Measurements from ENCODE around the gene PHRF1. TPM values are rescaled to one million over a fixed set of nuclear protein-coding genes. Genes with fewer than 3 reads are reported as not detected.

Gene PHRF1
- polyA plus RNA-seq, 4 donors = 18.3 to 33.3 (median 26.8) TPM

- DNase-seq (ENCODE audit: low read depth in 4 of 4, low spot score in 2 of 4) = no peak
Observed at GRCh38 chr11:625636-626268, 49.5 kb downstream of the PHRF1 start.

- no peak for DNase-seq (ENCODE audit: low read depth in 4 of 4, low spot score in 2 of 4)
Observed at GRCh38 chr11:626475-627307, 50.4 kb downstream of the PHRF1 start, which contains the start of gene SCT. SCT (minus strand) TSS chr11:627181; CDS start chr11:627143, 38 bp downstream.

- DNase-seq (ENCODE audit: low read depth in 4 of 4, low spot score in 2 of 4) = no peak
Observed at GRCh38 chr11:627308-627576, 51.0 kb downstream of the PHRF1 start.

GRCh38 chr11:628056-628455 is 51.8 kb downstream of the PHRF1 start:
- no peak for DNase-seq (ENCODE audit: low read depth in 4 of 4, low spot score in 2 of 4)

GRCh38 chr11:629237-629583 is 52.9 kb downstream of the PHRF1 start:
- DNase-seq (ENCODE audit: low read depth in 4 of 4, low spot score in 2 of 4) = no peak

- no peak for DNase-seq (ENCODE audit: low read depth in 4 of 4, low spot score in 2 of 4)
Observed at GRCh38 chr11:630871-631270, 54.6 kb downstream of the PHRF1 start.

- no peak for DNase-seq (ENCODE audit: low read depth in 4 of 4, low spot score in 2 of 4)
Observed at GRCh38 chr11:635945-636510, 59.8 kb downstream of the PHRF1 start.

- DNase-seq (ENCODE audit: low read depth in 4 of 4, low spot score in 2 of 4) = no peak
Observed at GRCh38 chr11:636511-637332, 60.5 kb downstream of the PHRF1 start, which contains the start of gene DRD4. DRD4 (plus strand) TSS chr11:637269; CDS start chr11:637305, 36 bp downstream.

- no peak for DNase-seq (ENCODE audit: low read depth in 4 of 4, low spot score in 2 of 4)
Observed at GRCh38 chr11:637333-637592, 61.0 kb downstream of the PHRF1 start.

- DNase-seq (ENCODE audit: low read depth in 4 of 4, low spot score in 2 of 4) = no peak
Observed at GRCh38 chr11:637593-638521, 61.6 kb downstream of the PHRF1 start.

GRCh38 chr11:638631-639331 is 62.5 kb downstream of the PHRF1 start:
- no peak for DNase-seq (ENCODE audit: low read depth in 4 of 4, low spot score in 2 of 4)

- DNase-seq (ENCODE audit: low read depth in 4 of 4, low spot score in 2 of 4) = no peak
Observed at GRCh38 chr11:639332-639955, 63.2 kb downstream of the PHRF1 start.

GRCh38 chr11:640021-640706 is 63.9 kb downstream of the PHRF1 start:
- DNase-seq (ENCODE audit: low read depth in 4 of 4, low spot score in 2 of 4) = no peak

- DNase-seq (ENCODE audit: low read depth in 4 of 4, low spot score in 2 of 4) = no peak
Observed at GRCh38 chr11:641806-642370, 65.6 kb downstream of the PHRF1 start.

GRCh38 chr11:643366-643765 is 67.1 kb downstream of the PHRF1 start:
- no peak for DNase-seq (ENCODE audit: low read depth in 4 of 4, low spot score in 2 of 4)

- DNase-seq (ENCODE audit: low read depth in 4 of 4, low spot score in 2 of 4) = no peak
Observed at GRCh38 chr11:643849-644738, 67.8 kb downstream of the PHRF1 start.

GRCh38 chr11:645536-645935 is 69.3 kb downstream of the PHRF1 start:
- DNase-seq (ENCODE audit: low read depth in 4 of 4, low spot score in 2 of 4) = no peak
